IPS-NIHi7 (cell line): Measurements from ENCODE around the gene MITD1.
"Not testable (repeated sequence)": the region's sequence is repeated elsewhere in the genome, so short reads cannot be mapped to it uniquely, and the experiment has no call there.

ENCODE experiments used
- DNase-seq: peaks from one replicate; pipeline ENCODE4 v3.0.0; 2012; ENCODE audit warnings: mixed read lengths; ENCODE audit errors: extremely low spot score

Gene MITD1

GRCh38 chr2:99180755-99181623, at the start of gene MITD1, which contains the start of gene MRPL30:
Gene MITD1, minus strand, starts transcription at chr2:99181058. Its CDS starts 77 bp downstream, at chr2:99180981.
Gene MRPL30, plus strand, starts transcription at chr2:99181184. Its CDS starts 5,020 bp downstream, at chr2:99186204.
- DNase-seq: peak; percentile 89

GRCh38 chr2:99217929-99218501, 37.2 kb upstream of the MITD1 start:
- DNase-seq: no peak

GRCh38 chr2:99216096-99216495, 35.2 kb upstream of the MITD1 start:
- DNase-seq: no peak

GRCh38 chr2:99205491-99205890, 24.6 kb upstream of the MITD1 start:
- no peak for DNase-seq

- DNase-seq: no peak
Observed at GRCh38 chr2:99201959-99202678, 21.3 kb upstream of the MITD1 start.

- DNase-seq: no peak
Observed at GRCh38 chr2:99200076-99200800, 19.4 kb upstream of the MITD1 start.

GRCh38 chr2:99198103-99198841, 17.4 kb upstream of the MITD1 start:
- DNase-seq: no peak

- not testable (repeated sequence) for DNase-seq
Observed at GRCh38 chr2:99192364-99192763, 11.5 kb upstream of the MITD1 start.

- no peak for DNase-seq
Observed at GRCh38 chr2:99190548-99190947, 9.7 kb upstream of the MITD1 start.

GRCh38 chr2:99188357-99188756, 7.5 kb upstream of the MITD1 start:
- DNase-seq: no peak

GRCh38 chr2:99187011-99187410, 6.2 kb upstream of the MITD1 start:
- DNase-seq: no peak

GRCh38 chr2:99184811-99185210, 4.0 kb upstream of the MITD1 start:
- no peak for DNase-seq

GRCh38 chr2:99183025-99183424, 2.2 kb upstream of the MITD1 start:
- no peak for DNase-seq

- DNase-seq: no peak
Observed at GRCh38 chr2:99181624-99182000, 754 bp upstream of the MITD1 start.

GRCh38 chr2:99171377-99172140, 9.3 kb downstream of the MITD1 start:
- DNase-seq: no peak

GRCh38 chr2:99169534-99169933, 11.3 kb downstream of the MITD1 start:
- DNase-seq: no peak

GRCh38 chr2:99166218-99166617, 14.6 kb downstream of the MITD1 start:
- no peak for DNase-seq

- no peak for DNase-seq
Observed at GRCh38 chr2:99159594-99159993, 21.3 kb downstream of the MITD1 start.

GRCh38 chr2:99158599-99158998, 22.3 kb downstream of the MITD1 start:
- no peak for DNase-seq

GRCh38 chr2:99156891-99157290, 24.0 kb downstream of the MITD1 start:
- no peak for DNase-seq
